ENCODE results near the gene IRGC. TPM values are rescaled to one million over a fixed set of nuclear protein-coding genes. Genes with fewer than 3 reads are reported as not detected.

IRGC gene
- total RNA-seq, 2 donors from 2014 or later: not detected

DNA sequence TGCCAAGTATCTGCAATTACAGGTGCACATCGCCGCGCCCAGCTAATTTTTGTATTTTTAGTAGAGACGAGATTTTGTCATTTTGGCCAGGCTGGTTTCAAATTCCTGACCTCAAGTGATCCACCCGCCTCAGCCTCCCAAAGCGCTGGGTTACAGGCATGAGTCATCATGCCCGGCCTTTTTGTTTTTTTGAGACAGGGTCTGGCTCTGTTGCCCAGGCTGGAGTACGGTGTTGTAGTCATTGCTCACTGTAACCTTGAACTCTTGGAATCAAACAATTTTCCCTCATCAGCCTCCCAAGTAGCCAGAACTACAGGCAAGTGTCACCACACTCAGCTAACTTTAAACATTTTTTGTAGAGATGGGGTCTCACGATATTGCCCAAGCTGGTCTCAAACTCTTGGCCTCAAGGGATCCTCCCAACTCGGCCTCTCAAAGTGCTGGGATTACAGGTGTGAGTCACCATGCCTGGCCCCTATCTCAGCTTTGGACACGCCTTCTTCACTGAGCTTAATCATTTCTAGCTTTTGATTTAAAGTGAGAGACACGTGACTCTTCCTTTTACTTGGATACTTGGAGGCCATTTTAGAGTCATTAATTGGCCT, 4.0 kb upstream of the IRGC start:
- DNase-seq (ENCODE audit: low spot score): no peak
- no peak for TF ChIP-seq CTCF (IDR thresholded peaks at IDR 0.05)
- no peak overlapping the region for H3K27ac ChIP-seq
- no peaks in the 10 kb centered on the region for H3K4me1 ChIP-seq
- H3K27me3 ChIP-seq: no peaks in the 10 kb centered on the region
- H3K9me3 ChIP-seq: peaks cover 0 to 5% of the 10 kb centered on the region in 2 donors
- no peak overlapping the region for H3K4me3 ChIP-seq
- H3K36me3 ChIP-seq: no peaks in the 10 kb centered on the region

DNA sequence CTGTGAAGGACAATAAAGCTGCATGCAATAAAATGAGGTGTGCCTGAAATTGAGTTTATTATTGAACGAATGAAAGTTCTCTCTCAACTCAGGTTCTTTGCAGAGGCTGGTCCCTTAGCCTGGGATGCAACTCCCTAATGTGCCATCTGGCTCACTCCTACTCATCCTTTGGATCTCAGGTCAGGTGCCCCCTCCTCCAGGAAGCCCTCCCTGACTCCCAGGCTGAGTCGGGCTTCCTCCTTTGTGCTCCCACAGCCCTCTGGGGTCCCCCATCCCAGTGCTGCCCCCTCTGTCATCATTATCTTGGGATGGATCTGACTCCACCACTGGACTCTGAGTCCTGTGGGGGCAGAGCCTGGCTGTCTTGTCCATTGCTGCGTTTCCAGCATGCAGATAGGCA, 2.7 kb upstream of the IRGC start:
- no peak for DNase-seq (ENCODE audit: low spot score)
- Histone ChIP-seq H3K27ac (no peak overlapping the region), H3K9me3 (peaks cover 0 to 5% of the 10 kb centered on the region in 2 donors), H3K27me3 (no peaks in the 10 kb centered on the region), H3K4me1 (no peaks in the 10 kb centered on the region), H3K36me3 (no peaks in the 10 kb centered on the region), H3K4me3 (no peak overlapping the region)
- no peak for TF ChIP-seq CTCF (IDR thresholded peaks at IDR 0.05)

DNA sequence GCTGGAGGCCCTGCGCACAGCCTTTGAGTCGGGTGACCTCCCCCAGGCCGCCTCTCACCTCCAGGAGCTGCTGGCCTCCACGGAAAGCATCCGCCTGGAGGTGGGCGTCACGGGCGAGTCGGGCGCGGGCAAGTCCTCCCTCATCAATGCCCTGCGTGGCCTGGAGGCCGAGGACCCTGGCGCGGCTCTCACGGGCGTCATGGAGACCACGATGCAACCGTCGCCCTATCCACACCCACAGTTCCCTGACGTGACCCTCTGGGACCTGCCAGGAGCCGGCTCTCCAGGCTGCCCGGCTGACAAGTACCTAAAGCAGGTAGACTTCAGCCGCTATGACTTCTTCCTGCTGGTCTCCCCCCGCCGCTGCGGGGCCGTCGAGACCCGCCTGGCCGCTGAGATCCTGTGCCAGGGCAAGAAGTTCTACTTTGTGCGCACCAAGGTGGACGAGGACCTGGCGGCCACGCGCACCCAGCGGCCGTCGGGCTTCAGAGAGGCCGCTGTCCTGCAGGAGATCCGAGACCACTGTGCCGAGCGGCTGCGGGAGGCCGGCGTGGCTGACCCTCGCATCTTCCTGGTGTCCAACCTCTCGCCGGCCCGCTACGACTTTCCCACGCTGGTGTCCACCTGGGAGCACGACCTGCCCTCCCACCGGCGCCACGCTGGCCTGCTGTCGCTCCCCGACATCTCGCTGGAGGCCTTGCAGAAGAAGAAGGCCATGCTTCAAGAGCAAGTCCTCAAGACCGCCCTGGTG, 2.9 kb downstream of the IRGC start:
- no peaks in the 10 kb centered on the region for H3K4me1 ChIP-seq
- H3K4me3 ChIP-seq: no peak overlapping the region
- H3K36me3 ChIP-seq: no peaks in the 10 kb centered on the region
- H3K9me3 ChIP-seq: no peaks in the 10 kb centered on the region
- no peak for DNase-seq (ENCODE audit: low spot score)
- no peak for TF ChIP-seq CTCF (IDR thresholded peaks at IDR 0.05)
- H3K27ac ChIP-seq: no peak overlapping the region
- H3K27me3 ChIP-seq: no peaks in the 10 kb centered on the region

DNA sequence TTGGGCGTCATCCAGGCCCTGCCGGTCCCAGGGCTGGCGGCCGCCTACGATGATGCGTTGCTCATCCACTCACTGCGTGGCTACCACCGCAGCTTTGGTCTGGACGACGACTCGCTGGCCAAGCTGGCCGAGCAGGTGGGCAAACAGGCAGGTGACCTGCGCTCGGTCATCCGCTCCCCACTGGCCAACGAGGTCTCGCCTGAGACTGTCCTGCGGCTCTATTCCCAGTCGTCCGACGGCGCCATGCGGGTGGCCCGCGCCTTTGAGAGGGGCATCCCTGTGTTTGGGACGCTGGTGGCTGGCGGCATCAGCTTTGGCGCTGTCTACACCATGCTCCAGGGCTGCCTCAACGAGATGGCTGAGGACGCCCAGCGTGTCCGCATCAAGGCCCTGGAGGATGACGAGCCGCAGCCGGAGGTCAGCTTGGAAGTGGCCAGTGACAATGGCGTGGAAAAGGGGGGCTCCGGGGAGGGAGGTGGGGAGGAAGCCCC, 3.5 kb downstream of the IRGC start:
- DNase-seq (ENCODE audit: low spot score): no peak
- Histone ChIP-seq H3K9me3 (no peaks in the 10 kb centered on the region), H3K4me1 (no peaks in the 10 kb centered on the region), H3K4me3 (no peak overlapping the region), H3K27me3 (no peaks in the 10 kb centered on the region), H3K36me3 (no peaks in the 10 kb centered on the region), H3K27ac (no peak overlapping the region)
- no peak for TF ChIP-seq CTCF (IDR thresholded peaks at IDR 0.05)

DNA sequence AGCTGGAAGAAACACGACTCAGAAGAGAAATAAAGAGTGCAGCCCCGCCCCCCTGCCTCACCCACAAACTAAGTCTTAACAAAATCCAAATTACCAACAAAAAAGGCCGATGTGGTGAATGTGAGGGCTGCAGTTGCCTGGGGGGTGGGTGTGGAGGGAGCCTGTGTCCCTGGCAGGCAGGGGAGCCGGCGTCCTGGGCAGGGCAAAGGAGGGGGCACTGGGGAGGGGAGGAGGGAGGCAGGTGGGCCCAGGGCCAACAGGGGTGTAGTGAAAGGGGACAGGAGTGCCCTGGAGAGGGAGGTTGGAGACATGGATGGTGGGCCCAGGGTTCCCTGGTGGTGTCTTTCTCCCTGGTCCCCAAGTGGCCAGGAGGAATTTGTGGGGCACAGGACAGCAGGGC, 4.0 kb downstream of the IRGC start:
- no peaks in the 10 kb centered on the region for H3K4me1 ChIP-seq
- H3K36me3 ChIP-seq: no peaks in the 10 kb centered on the region
- DNase-seq (ENCODE audit: low spot score): no peak
- no peaks in the 10 kb centered on the region for H3K9me3 ChIP-seq
- TF ChIP-seq CTCF (IDR thresholded peaks at IDR 0.05): no peak
- H3K27ac ChIP-seq: no peak overlapping the region
- no peaks in the 10 kb centered on the region for H3K27me3 ChIP-seq
- no peak overlapping the region for H3K4me3 ChIP-seq
